Gastroesophageal sphincter (tissue), 3 donors: Measurements from ENCODE around the gene FAM184B.

Experiments used
- CTCF ChIP-seq, 4 experiments: fragments of 200-600 bp in 2 of 4; fragments of 450-650 bp in 2 of 4; sonication (generic) in 1 of 4; IDR thresholded peaks; one replicate each; pipeline ENCODE4 v1.5.1; 2017 to 2019; ENCODE audit warnings: antibody characterized with exemption in 4 of 4, mild to moderate bottlenecking in 2 of 4, moderate library complexity in 2 of 4
- EP300 ChIP-seq: sonication (generic); formaldehyde crosslinking; IDR thresholded peaks from one replicate; pipeline ENCODE4 v1.6.1; 2017; ENCODE audit warnings: antibody characterized with exemption, mild to moderate bottlenecking
- POLR2A ChIP-seq, 2 donors: fragments of 450-650 bp; IDR thresholded peaks; one replicate each; pipeline ENCODE4 v1.6.1; 2017; ENCODE audit warnings: antibody characterized with exemption in 2 of 2, mild to moderate bottlenecking in 2 of 2, moderate library complexity in 1 of 2
- POLR2AphosphoS5 ChIP-seq: sonication (generic); formaldehyde crosslinking; IDR thresholded peaks from one replicate; pipeline ENCODE4 v1.6.1; 2017; ENCODE audit warnings: antibody characterized with exemption

GRCh38 chr4:17642398-17642783 is 139.0 kb downstream of the FAM184B start:
- TF ChIP-seq CTCF (IDR thresholded peaks at IDR 0.05) (no peak), POLR2A (IDR thresholded peaks at IDR 0.05) (no peak), POLR2AphosphoS5 (no peak), EP300 (no peak)
